ENCODE results near the gene LSS. TPM values are rescaled to one million over a fixed set of nuclear protein-coding genes. Genes with fewer than 3 reads are reported as not detected.

Gene LSS
- total and polyA plus RNA-seq, 2 donors (not counting 3 experiments of a cell fraction or from before 2014, with no cell fraction given), result 120 to 141 TPM

GRCh38 chr21:46264690-46265144, 36.1 kb upstream of the LSS start:
- Histone ChIP-seq H3K27me3 (ENCODE audit: control insufficient read depth in 2 of 2, insufficient read depth in 2 of 2, low read length in 2 of 2) (no peaks in the 10 kb centered on the region), H3K4me2 (ENCODE audit: insufficient read depth, low read length) (no peak overlapping the region), H3K4me1 (ENCODE audit: control insufficient read depth, extremely low read depth, insufficient read depth, low read length) (no peaks in the 10 kb centered on the region), H3K4me3 (replicated peaks in 1 of 3; ENCODE audit: insufficient read depth in 1 of 3, low read depth in 1 of 3, low read length in 3 of 3) (no peak overlapping the region), H3K79me2 (ENCODE audit: control insufficient read depth, insufficient read depth, low read length) (no peaks in the 10 kb centered on the region), H3K9me1 (replicated peaks; ENCODE audit: control insufficient read depth, extremely low read depth, insufficient read depth, low read length) (no peaks in the 10 kb centered on the region), H3K36me3 (ENCODE audit: control insufficient read depth in 2 of 2, extremely low read depth in 1 of 2, insufficient read depth in 2 of 2, low read length in 2 of 2) (peaks cover 27 to 55% of the 10 kb centered on the region in 2 experiments), H3K9ac (replicated peaks; ENCODE audit: extremely low read depth, insufficient read depth, low read length) (no peak overlapping the region), H3K27ac (ENCODE audit: insufficient read depth, low read depth, low read length) (no peak overlapping the region), H3K9me3 (replicated peaks; ENCODE audit: control insufficient read depth, insufficient read depth, low read length) (no peaks in the 10 kb centered on the region), H2AFZ (ENCODE audit: low read depth, low read length) (no peak overlapping the region), H4K20me1 (replicated peaks; ENCODE audit: control insufficient read depth, extremely low read depth, insufficient read depth, low read length) (no peaks in the 10 kb centered on the region)
- BruUV-seq (replicated peaks), result no TSS peak
- POLR2A ChIA-PET, result no interaction called here
- dilution Hi-C loops (cut with MboI; ENCODE audit: extremely low pct_ligation_motif_present, low sequenced_read_pairs), result no loop called here
- FAIRE-seq (no peak), DNase-seq (ENCODE audit: low read depth, low spot score) (no peak)
- CTCF ChIA-PET, result no interaction called here
- TF ChIP-seq JUN (IDR thresholded peaks at IDR 0.05; ENCODE audit: borderline replicate concordance, insufficient read depth, insufficient read length, low read depth) (no peak), GATA2 (IDR thresholded peaks at IDR 0.05; ENCODE audit: insufficient read depth, insufficient read length, low read depth, low read length) (no peak), POLR2A (IDR thresholded peaks at IDR 0.05; ENCODE audit: low read depth, low read length) (no peak)
- intact Hi-C loops (cut with micrococcal nuclease), result no loop called here

GRCh38 chr21:46264046-46264689, 35.6 kb upstream of the LSS start:
- Histone ChIP-seq H3K4me2 (ENCODE audit: insufficient read depth, low read length) (no peak overlapping the region), H3K4me3 (replicated peaks in 1 of 3; ENCODE audit: insufficient read depth in 1 of 3, low read depth in 1 of 3, low read length in 3 of 3) (no peak overlapping the region), H3K9me3 (replicated peaks; ENCODE audit: control insufficient read depth, insufficient read depth, low read length) (no peaks in the 10 kb centered on the region), H3K9me1 (replicated peaks; ENCODE audit: control insufficient read depth, extremely low read depth, insufficient read depth, low read length) (no peaks in the 10 kb centered on the region), H4K20me1 (replicated peaks; ENCODE audit: control insufficient read depth, extremely low read depth, insufficient read depth, low read length) (no peaks in the 10 kb centered on the region), H3K27me3 (ENCODE audit: control insufficient read depth in 2 of 2, insufficient read depth in 2 of 2, low read length in 2 of 2) (no peaks in the 10 kb centered on the region), H3K4me1 (ENCODE audit: control insufficient read depth, extremely low read depth, insufficient read depth, low read length) (no peaks in the 10 kb centered on the region), H3K9ac (replicated peaks; ENCODE audit: extremely low read depth, insufficient read depth, low read length) (no peak overlapping the region), H3K79me2 (ENCODE audit: control insufficient read depth, insufficient read depth, low read length) (no peaks in the 10 kb centered on the region), H3K36me3 (ENCODE audit: control insufficient read depth in 2 of 2, extremely low read depth in 1 of 2, insufficient read depth in 2 of 2, low read length in 2 of 2) (peaks cover 23 to 50% of the 10 kb centered on the region in 2 experiments), H2AFZ (ENCODE audit: low read depth, low read length) (no peak overlapping the region), H3K27ac (ENCODE audit: insufficient read depth, low read depth, low read length) (no peak overlapping the region)
- DNase-seq (ENCODE audit: low read depth, low spot score), result no peak
- FAIRE-seq, result no peak
- dilution Hi-C loops (cut with MboI; ENCODE audit: extremely low pct_ligation_motif_present, low sequenced_read_pairs), result no loop called here
- POLR2A ChIA-PET, result no interaction called here
- no TSS peak for BruUV-seq (replicated peaks)
- intact Hi-C loops (cut with micrococcal nuclease), result no loop called here
- CTCF ChIA-PET, result no interaction called here
- TF ChIP-seq CTCF (IDR thresholded peaks at IDR 0.05; ENCODE audit: extremely low read depth in 1 of 2, insufficient read depth in 1 of 2, low read depth in 1 of 2, low read length in 2 of 2) (no peak), JUN (IDR thresholded peaks at IDR 0.05; ENCODE audit: borderline replicate concordance, insufficient read depth, insufficient read length, low read depth) (no peak), MYC (IDR thresholded peaks at IDR 0.05; ENCODE audit: low read depth, low read length) (no peak), MAX (IDR thresholded peaks at IDR 0.05; ENCODE audit: insufficient read depth, insufficient read length) (no peak), FOS (IDR thresholded peaks at IDR 0.05; ENCODE audit: borderline replicate concordance, insufficient read depth, low read length) (no peak), POLR2A (IDR thresholded peaks at IDR 0.05; ENCODE audit: low read depth, low read length) (no peak), GATA2 (IDR thresholded peaks at IDR 0.05; ENCODE audit: insufficient read depth, insufficient read length, low read depth, low read length) (no peak), POLR2AphosphoS5 (IDR thresholded peaks at IDR 0.05; ENCODE audit: insufficient read depth, low read depth, low read length) (no peak), EZH2 (IDR thresholded peaks at IDR 0.05; ENCODE audit: borderline replicate concordance, low read depth, low read length, severe bottlenecking) (no peak)

Measured in endothelial cell of umbilical vein (primary cell).